ENCODE results near the gene GREB1L.

Gene GREB1L

DNA sequence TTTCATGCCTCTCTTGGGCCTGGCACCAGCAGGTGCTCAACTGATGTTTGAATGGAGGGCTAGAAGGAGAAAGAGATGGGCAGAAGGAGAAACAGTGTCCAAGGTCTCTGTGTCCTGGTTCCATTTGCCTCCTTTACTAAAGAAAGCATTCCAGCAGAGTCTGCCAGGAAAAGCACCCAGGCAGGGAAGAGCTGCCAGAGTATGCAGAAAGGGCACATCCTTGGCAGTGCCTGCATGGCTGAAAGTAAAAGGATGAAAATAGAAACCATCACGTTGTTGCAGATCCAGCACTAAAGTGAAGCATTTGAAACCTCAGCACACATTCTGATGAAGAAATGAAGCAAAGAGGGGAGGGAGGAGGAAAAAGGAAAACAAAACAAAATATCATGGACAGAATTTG lies 216.3 kb downstream of the GREB1L start:
- no CpG with 5 or more reads among the region's 1 CpG for WGBS, 2 donors (ENCODE audit: extremely low coverage in 2 of 2, insufficient read length in 2 of 2, insufficient replicate concordance in 1 of 2)
- no peak overlapping the region for H3K23ac ChIP-seq (ENCODE audit: low read depth, low read length, poor library complexity)

DNA sequence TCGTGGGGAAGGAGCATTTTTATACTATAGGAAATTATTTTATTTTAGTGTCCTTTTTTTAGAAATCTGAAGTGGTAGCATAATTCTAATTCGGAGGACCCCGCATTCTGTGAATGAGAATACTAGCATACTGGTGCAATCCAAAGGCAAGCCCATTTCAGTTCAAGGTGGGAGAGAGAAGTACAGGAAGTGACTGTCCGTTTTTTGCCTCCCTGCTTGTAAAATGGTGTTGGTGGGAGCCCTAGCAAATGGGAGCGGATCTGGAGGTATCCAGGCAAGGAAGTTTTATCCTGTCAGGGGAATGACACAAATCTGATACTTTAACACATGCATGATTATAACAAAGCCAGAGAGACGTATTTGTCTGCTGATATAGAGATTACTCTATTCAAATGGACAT lies 216.8 kb downstream of the GREB1L start:
- Histone ChIP-seq H2AK5ac (ENCODE audit: low read depth, low read length) (no peak overlapping the region), H3K79me1 (ENCODE audit: low read depth, low read length) (no peaks in the 10 kb centered on the region), H3K4me2 (ENCODE audit: insufficient read depth, low read length, poor library complexity, severe bottlenecking) (no peak overlapping the region), H2AFZ (ENCODE audit: low read length) (no peak overlapping the region), H2BK12ac (ENCODE audit: low read length) (no peak overlapping the region), H3K9me3 (replicated peaks in 1 of 2; ENCODE audit: control insufficient read depth in 2 of 2, insufficient read depth in 1 of 2, low read depth in 1 of 2, low read length in 2 of 2) (no peaks in the 10 kb centered on the region), H4K8ac (ENCODE audit: low read depth, low read length) (no peak overlapping the region), H3K9ac (ENCODE audit: low read depth, low read length, poor library complexity) (no peak overlapping the region), H3K4me3 (ENCODE audit: low read length in 2 of 2) (no peak overlapping the region), H2BK15ac (ENCODE audit: low read length) (no peak overlapping the region), H3K4ac (ENCODE audit: low read length) (no peak overlapping the region), H3K14ac (ENCODE audit: low read length) (no peak overlapping the region), H2BK5ac (ENCODE audit: low read length) (no peak overlapping the region), H3K23ac (ENCODE audit: low read depth, low read length, poor library complexity) (no peak overlapping the region), H3K36me3 (replicated peaks in 1 of 2; ENCODE audit: control insufficient read depth in 2 of 2, insufficient read depth in 2 of 2, low read length in 2 of 2) (peaks cover 29 to 100% of the 10 kb centered on the region in 2 donors), H3K18ac (ENCODE audit: low read length) (no peak overlapping the region), H4K91ac (ENCODE audit: low read depth, low read length, poor library complexity) (no peak overlapping the region), H3K27me3 (ENCODE audit: control insufficient read depth in 3 of 3, insufficient read depth in 3 of 3, low read depth in 1 of 3, low read length in 3 of 3) (no peaks in the 10 kb centered on the region), H3K27ac (replicated peaks; ENCODE audit: low read length) (no peak overlapping the region), H3K4me1 (ENCODE audit: control insufficient read depth in 2 of 2, insufficient read depth in 1 of 2, low read depth in 1 of 2, low read length in 2 of 2) (peaks cover 0 to 2% of the 10 kb centered on the region in 2 donors), H2BK120ac (ENCODE audit: low read depth, low read length) (no peak overlapping the region)
- no peak for DNase-seq (ENCODE audit: low spot score)
- WGBS, 2 donors (ENCODE audit: extremely low coverage in 2 of 2, insufficient read length in 2 of 2, insufficient replicate concordance in 1 of 2): no CpG with 5 or more reads among the region's 6 CpGs

More for the DNA sequence above, 216.3 kb downstream of the GREB1L start:
- Histone ChIP-seq H2BK120ac (ENCODE audit: low read depth, low read length) (no peak overlapping the region), H2AK5ac (ENCODE audit: low read depth, low read length) (no peak overlapping the region), H3K4ac (ENCODE audit: low read length) (no peak overlapping the region), H3K9me3 (replicated peaks in 1 of 2; ENCODE audit: control insufficient read depth in 2 of 2, insufficient read depth in 1 of 2, low read depth in 1 of 2, low read length in 2 of 2) (no peaks in the 10 kb centered on the region), H3K4me1 (ENCODE audit: control insufficient read depth in 2 of 2, insufficient read depth in 1 of 2, low read depth in 1 of 2, low read length in 2 of 2) (peaks cover 0 to 2% of the 10 kb centered on the region in 2 donors), H2BK15ac (ENCODE audit: low read length) (no peak overlapping the region), H3K4me2 (ENCODE audit: insufficient read depth, low read length, poor library complexity, severe bottlenecking) (no peak overlapping the region), H3K9ac (ENCODE audit: low read depth, low read length, poor library complexity) (no peak overlapping the region), H2AFZ (ENCODE audit: low read length) (no peak overlapping the region), H3K27me3 (ENCODE audit: control insufficient read depth in 3 of 3, insufficient read depth in 3 of 3, low read depth in 1 of 3, low read length in 3 of 3) (no peaks in the 10 kb centered on the region), H3K36me3 (replicated peaks in 1 of 2; ENCODE audit: control insufficient read depth in 2 of 2, insufficient read depth in 2 of 2, low read length in 2 of 2) (peaks cover 30 to 100% of the 10 kb centered on the region in 2 donors), H3K27ac (replicated peaks; ENCODE audit: low read length) (no peak overlapping the region), H3K14ac (ENCODE audit: low read length) (no peak overlapping the region), H2BK12ac (ENCODE audit: low read length) (no peak overlapping the region), H3K18ac (ENCODE audit: low read length) (no peak overlapping the region), H4K8ac (ENCODE audit: low read depth, low read length) (no peak overlapping the region), H2BK5ac (ENCODE audit: low read length) (no peak overlapping the region), H4K91ac (ENCODE audit: low read depth, low read length, poor library complexity) (no peak overlapping the region), H3K79me1 (ENCODE audit: low read depth, low read length) (no peaks in the 10 kb centered on the region), H3K4me3 (ENCODE audit: low read length in 2 of 2) (no peak overlapping the region)
- DNase-seq (ENCODE audit: low spot score): no peak

DNA sequence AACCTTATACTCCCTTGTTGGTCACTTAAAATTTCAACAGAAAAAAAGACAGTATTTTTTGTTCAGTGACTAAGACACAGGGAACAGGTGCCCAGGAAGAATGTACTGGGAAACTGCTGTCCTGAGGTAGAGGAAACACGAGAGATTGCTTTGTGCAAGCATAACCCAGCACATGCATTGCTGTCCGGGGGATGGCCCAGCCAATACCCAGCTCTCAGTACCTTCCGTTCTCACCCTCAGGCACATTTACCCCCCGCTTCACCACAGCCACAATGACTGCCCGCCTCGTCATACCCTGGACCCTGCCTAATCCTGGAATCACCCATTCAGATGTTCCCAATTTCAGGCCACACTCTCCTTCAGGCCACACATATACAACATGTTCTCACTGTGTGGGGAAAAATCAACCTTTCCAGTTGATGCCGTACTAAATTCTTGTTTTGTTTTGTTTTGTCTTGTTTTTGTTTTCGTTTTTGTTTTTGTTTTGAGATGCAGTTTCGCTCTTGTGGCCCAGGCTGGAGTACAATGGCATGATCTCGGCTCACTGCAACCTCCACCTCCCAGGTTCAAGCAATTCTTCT lies 217.8 kb downstream of the GREB1L start:
- Histone ChIP-seq H3K27me3 (ENCODE audit: control insufficient read depth in 3 of 3, insufficient read depth in 3 of 3, low read depth in 1 of 3, low read length in 3 of 3) (no peaks in the 10 kb centered on the region), H2AFZ (ENCODE audit: low read length) (no peak overlapping the region), H3K4me1 (ENCODE audit: control insufficient read depth in 2 of 2, insufficient read depth in 1 of 2, low read depth in 1 of 2, low read length in 2 of 2) (peaks cover 0 to 2% of the 10 kb centered on the region in 2 donors), H3K79me1 (ENCODE audit: low read depth, low read length) (no peaks in the 10 kb centered on the region), H3K14ac (ENCODE audit: low read length) (no peak overlapping the region), H3K23ac (ENCODE audit: low read depth, low read length, poor library complexity) (no peak overlapping the region), H3K18ac (ENCODE audit: low read length) (no peak overlapping the region), H4K91ac (ENCODE audit: low read depth, low read length, poor library complexity) (no peak overlapping the region), H2BK12ac (ENCODE audit: low read length) (no peak overlapping the region), H3K9me3 (replicated peaks in 1 of 2; ENCODE audit: control insufficient read depth in 2 of 2, insufficient read depth in 1 of 2, low read depth in 1 of 2, low read length in 2 of 2) (no peaks in the 10 kb centered on the region), H2BK5ac (ENCODE audit: low read length) (no peak overlapping the region), H2BK120ac (ENCODE audit: low read depth, low read length) (no peak overlapping the region), H3K27ac (replicated peaks; ENCODE audit: low read length) (no peak overlapping the region), H3K4ac (ENCODE audit: low read length) (no peak overlapping the region), H4K8ac (ENCODE audit: low read depth, low read length) (peak overlapping the region; percentile 65), H2BK15ac (ENCODE audit: low read length) (peak overlapping the region; percentile 49), H3K9ac (ENCODE audit: low read depth, low read length, poor library complexity) (no peak overlapping the region), H3K36me3 (replicated peaks in 1 of 2; ENCODE audit: control insufficient read depth in 2 of 2, insufficient read depth in 2 of 2, low read length in 2 of 2) (peaks cover 26 to 100% of the 10 kb centered on the region in 2 donors), H2AK5ac (ENCODE audit: low read depth, low read length) (no peak overlapping the region), H3K4me2 (ENCODE audit: insufficient read depth, low read length, poor library complexity, severe bottlenecking) (no peak overlapping the region), H3K4me3 (ENCODE audit: low read length in 2 of 2) (peak overlapping the region in 1 of 2 donors; percentile 35)
- no CpG with 5 or more reads among the region's 10 CpGs for WGBS, 2 donors (ENCODE audit: extremely low coverage in 2 of 2, insufficient read length in 2 of 2, insufficient replicate concordance in 1 of 2)
- DNase-seq (ENCODE audit: low spot score): no peak

DNA sequence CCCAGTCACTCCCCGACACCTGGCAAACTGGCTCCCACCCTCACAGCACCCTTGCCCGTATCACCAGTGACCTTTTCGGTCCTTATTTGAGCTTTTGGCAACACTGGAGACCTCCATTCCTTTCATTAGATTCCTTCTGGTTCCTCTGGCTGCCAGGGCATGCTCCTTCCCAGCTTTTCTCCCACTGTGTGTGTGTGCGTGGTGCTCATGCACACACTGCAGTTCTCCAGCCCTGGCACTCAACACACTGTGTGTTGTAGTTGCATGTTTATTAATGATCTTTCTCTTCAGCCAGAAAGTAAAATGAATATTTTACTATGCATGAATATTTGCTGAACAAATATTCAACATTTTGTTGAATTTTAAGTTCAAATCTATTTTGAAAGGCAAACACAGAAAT lies 219.4 kb downstream of the GREB1L start:
- no peak overlapping the region for H4K91ac ChIP-seq (ENCODE audit: low read depth, low read length, poor library complexity)
- H3K18ac ChIP-seq (ENCODE audit: low read length): no peak overlapping the region
- no peak overlapping the region for H4K8ac ChIP-seq (ENCODE audit: low read depth, low read length)
- no peak overlapping the region for H3K23ac ChIP-seq (ENCODE audit: low read depth, low read length, poor library complexity)
- no peak for DNase-seq (ENCODE audit: low spot score)
- H3K4me3 ChIP-seq (ENCODE audit: low read length in 2 of 2): no peak overlapping the region
- no peak overlapping the region for H2BK5ac ChIP-seq (ENCODE audit: low read length)
- H3K9me3 ChIP-seq (replicated peaks in 1 of 2; ENCODE audit: control insufficient read depth in 2 of 2, insufficient read depth in 1 of 2, low read depth in 1 of 2, low read length in 2 of 2): no peaks in the 10 kb centered on the region
- H3K4ac ChIP-seq (ENCODE audit: low read length): no peak overlapping the region
- H3K36me3 ChIP-seq (replicated peaks in 1 of 2; ENCODE audit: control insufficient read depth in 2 of 2, insufficient read depth in 2 of 2, low read length in 2 of 2): peaks cover 25 to 100% of the 10 kb centered on the region in 2 donors
- no peak overlapping the region for H3K9ac ChIP-seq (ENCODE audit: low read depth, low read length, poor library complexity)
- H2AK5ac ChIP-seq (ENCODE audit: low read depth, low read length): no peak overlapping the region
- H3K4me1 ChIP-seq (ENCODE audit: control insufficient read depth in 2 of 2, insufficient read depth in 1 of 2, low read depth in 1 of 2, low read length in 2 of 2): peaks cover 0 to 2% of the 10 kb centered on the region in 2 donors
- no peak overlapping the region for H3K4me2 ChIP-seq (ENCODE audit: insufficient read depth, low read length, poor library complexity, severe bottlenecking)
- H2BK120ac ChIP-seq (ENCODE audit: low read depth, low read length): no peak overlapping the region
- peak overlapping the region; percentile 47 for H3K14ac ChIP-seq (ENCODE audit: low read length)
- H2AFZ ChIP-seq (ENCODE audit: low read length): no peak overlapping the region
- H3K27me3 ChIP-seq (ENCODE audit: control insufficient read depth in 3 of 3, insufficient read depth in 3 of 3, low read depth in 1 of 3, low read length in 3 of 3): no peaks in the 10 kb centered on the region
- no peak overlapping the region for H2BK15ac ChIP-seq (ENCODE audit: low read length)
- H3K27ac ChIP-seq (replicated peaks; ENCODE audit: low read length): no peak overlapping the region
- H2BK12ac ChIP-seq (ENCODE audit: low read length): no peak overlapping the region
- H3K79me1 ChIP-seq (ENCODE audit: low read depth, low read length): no peaks in the 10 kb centered on the region
- WGBS, 2 donors (ENCODE audit: extremely low coverage in 2 of 2, insufficient read length in 2 of 2, insufficient replicate concordance in 1 of 2): no CpG with 5 or more reads among the region's 4 CpGs
